ENCODE results near the gene ELMOD3. TPM values are rescaled to one million over a fixed set of nuclear protein-coding genes. Genes with fewer than 3 reads are reported as not detected.
A peak's percentile ranks its signal among the peaks of the same experiment; 100 is the strongest.

ELMOD3 gene
- total and polyA plus RNA-seq, 2 of the 8 experiments (the other 6 are each of a cell fraction or from before 2014, with no cell fraction given) = 8.5 to 10.2 TPM

DNA sequence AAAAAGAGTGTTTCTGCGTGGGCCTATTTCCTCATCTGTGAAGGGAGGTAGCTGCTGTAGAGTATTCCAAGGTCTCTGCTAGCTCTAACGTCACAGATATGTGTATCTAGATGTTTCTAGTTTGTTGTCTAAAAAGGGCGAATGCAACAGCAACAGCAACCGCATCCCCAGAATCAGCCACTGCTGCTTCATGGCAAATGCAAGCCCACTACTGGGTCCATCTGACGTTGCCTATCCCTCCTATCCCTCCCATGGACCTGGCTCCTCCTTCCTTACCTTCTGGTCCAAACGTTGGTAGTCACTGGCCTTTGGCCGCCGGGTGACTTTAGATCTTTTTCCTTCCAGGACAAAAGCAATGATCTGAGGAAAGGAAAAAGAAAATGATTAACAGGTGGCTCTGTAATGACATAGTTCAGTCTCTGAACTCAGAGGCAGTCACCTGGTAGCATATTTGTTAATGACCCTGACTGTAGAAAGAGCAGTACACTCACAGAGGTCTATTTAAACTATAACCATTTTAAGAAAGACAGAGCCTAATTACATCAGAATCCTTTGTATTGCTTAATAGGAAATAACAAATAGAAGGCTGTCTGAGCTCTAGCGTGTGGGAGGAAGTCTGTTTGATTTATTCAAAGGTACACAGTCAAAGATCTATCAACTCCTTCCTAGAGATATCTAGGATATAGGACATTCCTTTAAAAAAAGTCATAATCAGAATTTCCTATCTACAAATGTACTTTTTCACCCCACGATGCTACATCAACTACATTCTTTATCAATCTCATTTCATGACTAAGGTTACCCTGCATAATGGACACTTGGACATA is 29.7 kb upstream of the ELMOD3 start:
- Histone ChIP-seq H4K5ac (ENCODE audit: insufficient read length, low read depth, low read length) (no peak overlapping the region), H2AK5ac (ENCODE audit: low read depth, low read length) (no peak overlapping the region), H3K79me1 (ENCODE audit: low read depth, low read length) (peaks cover 17% of the 10 kb centered on the region), H3K4ac (replicated peaks; ENCODE audit: insufficient read length, low read depth, low read length) (no peak overlapping the region), H3K9me3 (ENCODE audit: insufficient read depth in 2 of 2, low read depth in 1 of 2, low read length in 1 of 2) (no peaks in the 10 kb centered on the region), H4K20me1 (replicated peaks in 1 of 2; ENCODE audit: control insufficient read depth in 1 of 2, insufficient read depth in 2 of 2, low read length in 2 of 2) (peaks cover 2 to 9% of the 10 kb centered on the region in 2 experiments), H2BK120ac (replicated peaks; ENCODE audit: low read depth, low read length) (no peak overlapping the region), H3K27ac (ENCODE audit: low read depth, low read length) (no peak overlapping the region), H3K36me3 (ENCODE audit: control insufficient read depth in 2 of 4, insufficient read depth in 4 of 4, low read length in 3 of 4) (peaks cover 18 to 41% (median 28%) of the 10 kb centered on the region in 4 experiments), H3K23ac (ENCODE audit: insufficient read length) (no peak overlapping the region), H3K14ac (ENCODE audit: insufficient read length) (no peak overlapping the region), H4K91ac (replicated peaks; ENCODE audit: insufficient read length, low read length) (no peak overlapping the region), H3K9ac (replicated peaks in 1 of 4; ENCODE audit: extremely low read depth in 1 of 4, low read depth in 3 of 4, low read length in 3 of 4) (no peak overlapping the region), H2BK20ac (ENCODE audit: low read length) (no peak overlapping the region), H3K4me1 (replicated peaks in 1 of 4; ENCODE audit: control insufficient read depth in 3 of 4, insufficient read depth in 4 of 4, low read length in 3 of 4) (peaks cover 0 to 13% (median 5%) of the 10 kb centered on the region in 4 experiments; a peak in 6 of 7 replicates), H3K56ac (replicated peaks; ENCODE audit: insufficient read length, low read depth, low read length) (no peak overlapping the region), H3K4me2 (ENCODE audit: insufficient read depth in 1 of 2, low read depth in 2 of 2, low read length in 2 of 2) (peak overlapping the region in 1 of 2 experiments; percentile 86; a peak in 1 of 4 replicates), H2AFZ (ENCODE audit: low read length) (no peak overlapping the region), H2BK5ac (ENCODE audit: low read depth, low read length) (no peak overlapping the region), H3K18ac (ENCODE audit: extremely low read depth, low read length) (no peak overlapping the region), H4K8ac (ENCODE audit: extremely low read depth, insufficient read depth, low read length) (no peak overlapping the region), H3K79me2 (ENCODE audit: control insufficient read depth in 1 of 2, insufficient read depth in 2 of 2, low read length in 2 of 2) (peaks cover 9 to 24% of the 10 kb centered on the region in 2 experiments), H3K27me3 (replicated peaks in 1 of 4; ENCODE audit: control insufficient read depth in 3 of 4, extremely low read depth in 1 of 4, insufficient read depth in 3 of 4, low read length in 3 of 4) (no peaks in the 10 kb centered on the region; a peak in 1 of 7 replicates), H3K4me3 (ENCODE audit: extremely low read depth in 1 of 4, insufficient read depth in 2 of 4, low read depth in 3 of 4, low read length in 4 of 4) (peak overlapping the region in 1 of 4 experiments; percentile 96; a peak in 1 of 8 replicates), H3K23me2 (ENCODE audit: low read depth, low read length) (peaks cover 17% of the 10 kb centered on the region), H2BK12ac (ENCODE audit: low read depth, low read length) (no peak overlapping the region), H2BK15ac (ENCODE audit: low read length) (no peak overlapping the region)
- WGBS, 2 experiments (ENCODE audit: extremely low coverage in 1 of 2, insufficient coverage in 1 of 2, insufficient read length in 1 of 2, insufficient replicate concordance in 2 of 2, low coverage in 1 of 2, low lambda C conversion rate in 2 of 2, missing lambda C conversion rate in 1 of 2) = 76% methylated on average over 10 of the region's 10 CpGs; no CpG with 5 or more reads in 1 of the 2 experiments
- POLR2A ChIA-PET (ENCODE audit: partially characterized antibody) = interaction anchor here (0.6 to 6.2 kb wide), 5 partner anchors 9 to 253 kb away, joined by 3 to 70 read pairs (median 3); no protein-coding TSS in a partner anchor
- DNase-seq (ENCODE audit: low read depth in 1 of 2, low spot score in 2 of 2) (no peak), FAIRE-seq (no peak)
- CTCF ChIA-PET (ENCODE audit: partially characterized antibody) = interaction anchor here (1.1 kb wide), 1 partner anchor 66 kb away, joined by 6 read pairs; no protein-coding TSS in a partner anchor
- TF ChIP-seq FOSL1 (IDR thresholded peaks at IDR 0.05; ENCODE audit: insufficient read depth, low read depth, low read length) = no peak
- TF ChIP-seq SIX5 (IDR thresholded peaks at IDR 0.05; ENCODE audit: low read depth, low read length) = no peak
- TF ChIP-seq RXRA (IDR thresholded peaks at IDR 0.05; ENCODE audit: insufficient read depth, low read depth, low read length) = no peak
- TF ChIP-seq POLR2A (IDR thresholded peaks at IDR 0.05; ENCODE audit: control extremely low read depth in 1 of 2, low read depth in 2 of 2, low read length in 2 of 2) = no peak
- no peak for TF ChIP-seq SAP30 (IDR thresholded peaks at IDR 0.05; ENCODE audit: insufficient read depth, insufficient replicate concordance, low read length)
- no peak for TF ChIP-seq BCL11A (IDR thresholded peaks at IDR 0.05; ENCODE audit: low read depth in 2 of 2, low read length in 2 of 2)
- no peak for TF ChIP-seq RFX5 (IDR thresholded peaks at IDR 0.05; ENCODE audit: borderline replicate concordance, low read depth, low read length)
- no peak for TF ChIP-seq SIRT6 (IDR thresholded peaks at IDR 0.05; ENCODE audit: low read length)
- no peak for TF ChIP-seq TBP (IDR thresholded peaks at IDR 0.05; ENCODE audit: low read depth, low read length)
- no peak for TF ChIP-seq TAF7 (optimal IDR thresholded peaks at IDR 0.05; ENCODE audit: borderline replicate concordance, low read depth, low read length)
- TF ChIP-seq ZNF274 (IDR thresholded peaks at IDR 0.05; ENCODE audit: borderline replicate concordance, extremely low read depth, low read length) = no peak
- no peak for TF ChIP-seq TEAD4 (IDR thresholded peaks at IDR 0.05; ENCODE audit: low read depth, low read length)
- TF ChIP-seq CBX5 (IDR thresholded peaks at IDR 0.05; ENCODE audit: low read depth, low read length) = no peak

Measured in H1 (cell line).